ENCODE measurements around the gene RBMS1.

Gene RBMS1

GRCh38 chr2:160245614-160246155 lies 247.9 kb downstream of the RBMS1 start:
- DNase-seq, result no peak

GRCh38 chr2:160242893-160243564 lies 250.6 kb downstream of the RBMS1 start:
- no peak for DNase-seq

GRCh38 chr2:160241251-160242137 lies 252.1 kb downstream of the RBMS1 start:
- DNase-seq, result no peak

- no peak for DNase-seq
Measured at GRCh38 chr2:160239436-160239835, 254.2 kb downstream of the RBMS1 start.

- DNase-seq, result no peak
Measured at GRCh38 chr2:160238392-160238791, 255.2 kb downstream of the RBMS1 start.

GRCh38 chr2:160232905-160233475 lies 260.6 kb downstream of the RBMS1 start:
- DNase-seq, result no peak

- DNase-seq, result no peak
Measured at GRCh38 chr2:160229591-160229990, 264.0 kb downstream of the RBMS1 start.

GRCh38 chr2:160228141-160228917 lies 265.3 kb downstream of the RBMS1 start:
- DNase-seq, result no peak

GRCh38 chr2:160227293-160227915 lies 266.2 kb downstream of the RBMS1 start:
- DNase-seq, result no peak

- DNase-seq, result no peak
Measured at GRCh38 chr2:160226367-160226766, 267.2 kb downstream of the RBMS1 start.

GRCh38 chr2:160225722-160226121 lies 267.9 kb downstream of the RBMS1 start:
- no peak for DNase-seq

- DNase-seq, result no peak
Measured at GRCh38 chr2:160224507-160224906, 269.1 kb downstream of the RBMS1 start.

- no peak for DNase-seq
Measured at GRCh38 chr2:160224060-160224459, 269.5 kb downstream of the RBMS1 start.

GRCh38 chr2:160223560-160223959 lies 270.0 kb downstream of the RBMS1 start:
- DNase-seq, result no peak

GRCh38 chr2:160222546-160223283 lies 270.9 kb downstream of the RBMS1 start:
- DNase-seq, result no peak
